Activated T-helper 2 cell treated with anti-CD3 and anti-CD28 coated beads, Interferon-gamma antibody, Interleukin-2, Interleukin-4, amounts not matched to agents 10 μg/mL and 5 μg/mL and 100 μg/mL, durations not matched to agents 14 hours and 24 hours and 36 hours (primary cell): ENCODE measurements around the gene CLEC3B. TPM values are rescaled to one million over a fixed set of nuclear protein-coding genes. Genes with fewer than 3 reads are reported as not detected.

Source experiments
- DNase-seq: peaks from one replicate; pipeline ENCODE4 v3.0.0; 2021; ENCODE audit warnings: low spot score
- H3K27ac Mint-ChIP-seq: one replicate; pipeline ENCODE4 v1.8.0; 2021; ENCODE audit warnings: mixed read lengths
- H3K27me3 Mint-ChIP-seq: one replicate; pipeline ENCODE4 v1.8.0; 2021; ENCODE audit warnings: low read depth, mixed read lengths
- H3K36me3 Mint-ChIP-seq: one replicate; pipeline ENCODE4 v1.8.0; 2021; ENCODE audit warnings: low read depth, mixed read lengths
- H3K4me1 Mint-ChIP-seq: one replicate; pipeline ENCODE4 v1.8.0; 2021; ENCODE audit warnings: low read depth, mixed read lengths
- H3K4me3 Mint-ChIP-seq: one replicate; pipeline ENCODE4 v1.8.0; 2021; ENCODE audit warnings: low read depth, mild to moderate bottlenecking, moderate library complexity, mixed read lengths
- H3K9me3 Mint-ChIP-seq: one replicate; pipeline ENCODE4 v1.8.0; 2021; ENCODE audit warnings: mixed read lengths
- intact Hi-C: fragments of 100-400 bp; cut with micrococcal nuclease; formaldehyde crosslinking; loops from one replicate; pipeline ENCODE4 v1.15.1; 2023
- total RNA-seq: library from RNA; stranded (reverse); gene quantifications from 2 replicates; pipeline ENCODE4 v1.2.3, GENCODE V29; 2022

Gene CLEC3B
- total RNA-seq, 1 donor from 2014 or later = not detected

DNA sequence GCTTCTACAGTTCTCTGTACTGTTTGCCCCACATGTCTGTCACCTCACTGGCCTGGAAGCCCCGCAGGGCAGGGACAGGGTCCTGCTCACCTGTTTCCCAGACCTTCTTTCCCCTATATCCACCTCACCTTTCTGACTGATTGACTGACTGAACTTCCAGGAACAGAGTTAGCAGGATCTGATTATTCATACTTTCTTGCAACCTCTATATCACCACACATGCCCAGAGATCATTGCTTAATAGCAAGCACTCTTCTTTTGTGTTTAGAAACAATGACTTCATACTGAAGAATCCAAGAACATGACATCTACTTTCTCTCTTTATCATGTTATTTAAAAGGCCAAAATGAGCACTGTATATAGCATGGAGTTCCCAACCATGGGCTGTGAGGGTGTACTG lies 18.0 kb upstream of the CLEC3B start:
- peaks cover 7% of the 10 kb centered on the region for H3K9me3 Mint-ChIP-seq
- intact Hi-C loops = no loop called here
- peaks cover 82% of the 10 kb centered on the region for H3K36me3 Mint-ChIP-seq
- no peaks in the 10 kb centered on the region for H3K27me3 Mint-ChIP-seq
- H3K27ac Mint-ChIP-seq = peak overlapping the region; percentile 6
- DNase-seq = no peak
- H3K4me3 Mint-ChIP-seq = no peak overlapping the region
- peaks cover 17% of the 10 kb centered on the region for H3K4me1 Mint-ChIP-seq

DNA sequence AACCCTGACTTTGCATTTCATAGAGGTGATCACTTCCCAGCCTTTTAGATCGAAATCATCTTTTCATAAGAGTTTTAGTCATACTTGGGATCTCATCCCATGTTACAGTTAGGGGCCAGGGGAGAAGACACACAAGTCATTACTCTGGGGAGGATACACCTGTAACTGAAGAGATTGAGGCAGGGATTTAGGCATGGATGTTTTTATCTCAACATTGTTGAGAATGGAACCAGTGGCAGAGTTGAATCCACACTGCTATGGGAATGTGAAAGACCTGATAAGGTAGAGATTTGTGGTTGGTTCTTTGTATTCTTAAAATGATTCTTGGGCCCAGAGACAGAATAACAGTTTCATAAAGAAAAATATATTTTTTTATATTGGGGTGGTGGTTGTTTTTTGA lies 16.2 kb upstream of the CLEC3B start:
- Mint-ChIP-seq H3K4me1 (peaks cover 14% of the 10 kb centered on the region), H3K27ac (no peak overlapping the region), H3K27me3 (no peaks in the 10 kb centered on the region), H3K36me3 (peaks cover 72% of the 10 kb centered on the region), H3K9me3 (peaks cover 4% of the 10 kb centered on the region), H3K4me3 (no peak overlapping the region)
- intact Hi-C loops = no loop called here
- DNase-seq = no peak

DNA sequence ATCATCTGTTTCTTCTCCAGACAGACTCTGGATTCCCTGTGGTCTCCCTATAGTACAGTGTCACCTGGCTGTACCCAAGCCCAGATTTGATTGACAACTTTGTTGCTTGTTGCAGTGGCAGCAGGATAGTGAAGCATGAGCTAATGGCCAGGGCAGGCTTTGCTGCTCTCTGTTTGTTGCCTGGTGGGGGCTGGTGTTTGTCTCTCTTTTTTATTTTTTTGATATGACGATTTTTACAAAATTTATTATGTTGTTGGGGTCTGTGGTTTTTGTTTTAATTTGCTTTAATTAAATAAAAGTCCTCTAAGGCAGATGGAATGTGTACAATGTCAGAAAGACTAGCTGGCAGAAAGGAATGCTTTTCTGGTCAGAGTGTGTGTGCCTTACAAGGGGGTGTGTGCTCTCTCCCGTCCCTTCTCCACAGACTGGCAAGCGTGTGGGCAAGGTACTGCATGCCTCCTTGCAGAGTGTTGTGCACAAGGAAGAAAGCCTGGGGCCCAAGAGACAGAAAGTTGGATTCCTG lies 15.2 kb upstream of the CLEC3B start:
- peaks cover 63% of the 10 kb centered on the region for H3K36me3 Mint-ChIP-seq
- no peak overlapping the region for H3K27ac Mint-ChIP-seq
- no peaks in the 10 kb centered on the region for H3K9me3 Mint-ChIP-seq
- no peak for DNase-seq
- no peak overlapping the region for H3K4me3 Mint-ChIP-seq
- no peaks in the 10 kb centered on the region for H3K27me3 Mint-ChIP-seq
- H3K4me1 Mint-ChIP-seq = peaks cover 7% of the 10 kb centered on the region
- intact Hi-C loops = no loop called here

DNA sequence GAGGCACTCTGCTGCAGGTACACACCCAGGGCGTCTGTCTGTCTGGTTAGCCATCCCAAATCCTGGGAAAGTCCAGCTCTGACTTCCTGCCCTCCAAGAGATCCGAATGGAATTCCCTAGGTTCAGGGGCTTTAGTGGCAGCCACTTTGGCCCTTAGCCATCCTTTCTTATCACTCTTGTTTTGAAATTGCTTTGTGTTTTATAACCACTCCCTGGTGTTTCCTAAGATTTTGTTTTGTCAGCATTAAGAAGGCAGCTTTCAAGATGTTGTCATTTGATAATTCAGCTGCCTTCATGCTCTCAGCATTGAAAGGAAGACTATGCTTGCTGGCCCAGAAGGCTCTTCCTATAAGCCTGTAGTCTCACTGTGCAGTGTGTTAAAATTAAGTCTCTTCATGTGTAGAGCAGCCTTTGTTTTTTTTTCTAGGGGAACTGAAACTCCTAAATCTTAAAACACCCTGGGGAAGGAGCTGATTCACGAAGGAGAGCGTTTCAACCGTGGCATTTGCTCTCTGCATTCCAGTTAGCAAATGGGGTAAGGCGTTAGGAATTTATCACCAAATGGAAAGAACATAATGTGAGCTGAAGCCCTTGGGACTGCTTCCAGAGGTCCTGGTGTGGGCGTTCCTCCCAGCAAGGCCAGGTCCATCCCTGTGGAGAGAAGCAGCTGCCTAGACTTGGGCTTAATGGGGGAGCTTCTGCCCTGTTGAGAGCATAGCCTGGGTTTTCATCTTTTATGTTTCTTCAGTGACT lies 14.2 kb upstream of the CLEC3B start:
- H3K4me1 Mint-ChIP-seq = peaks cover 6% of the 10 kb centered on the region
- no peak for DNase-seq
- H3K36me3 Mint-ChIP-seq = peaks cover 60% of the 10 kb centered on the region
- no peak overlapping the region for H3K27ac Mint-ChIP-seq
- intact Hi-C loops = no loop called here
- H3K27me3 Mint-ChIP-seq = no peaks in the 10 kb centered on the region
- H3K4me3 Mint-ChIP-seq = no peak overlapping the region
- H3K9me3 Mint-ChIP-seq = no peaks in the 10 kb centered on the region

DNA sequence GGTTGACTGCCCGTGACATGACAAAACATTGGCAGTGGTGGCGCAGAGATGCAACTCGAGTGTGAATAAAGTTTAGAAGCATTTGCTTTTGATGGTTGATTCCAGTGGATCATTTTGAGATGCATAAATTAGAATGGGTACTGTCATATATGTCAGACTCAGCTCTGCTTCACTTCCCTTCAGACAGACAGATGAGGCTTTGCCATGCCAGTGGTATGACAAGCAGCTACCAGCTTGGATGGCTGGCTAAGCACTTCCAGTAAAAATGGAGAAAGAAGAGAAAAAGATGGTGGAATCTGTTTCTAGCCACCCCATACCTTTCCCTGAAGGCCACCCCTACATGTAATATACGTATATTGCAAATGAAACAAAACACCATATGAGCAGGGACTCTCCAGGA lies 13.5 kb upstream of the CLEC3B start:
- Mint-ChIP-seq H3K9me3 (no peaks in the 10 kb centered on the region), H3K27ac (no peak overlapping the region), H3K27me3 (no peaks in the 10 kb centered on the region), H3K4me3 (no peak overlapping the region), H3K36me3 (peaks cover 54% of the 10 kb centered on the region), H3K4me1 (peaks cover 4% of the 10 kb centered on the region)
- intact Hi-C loops = no loop called here
- DNase-seq = no peak

DNA sequence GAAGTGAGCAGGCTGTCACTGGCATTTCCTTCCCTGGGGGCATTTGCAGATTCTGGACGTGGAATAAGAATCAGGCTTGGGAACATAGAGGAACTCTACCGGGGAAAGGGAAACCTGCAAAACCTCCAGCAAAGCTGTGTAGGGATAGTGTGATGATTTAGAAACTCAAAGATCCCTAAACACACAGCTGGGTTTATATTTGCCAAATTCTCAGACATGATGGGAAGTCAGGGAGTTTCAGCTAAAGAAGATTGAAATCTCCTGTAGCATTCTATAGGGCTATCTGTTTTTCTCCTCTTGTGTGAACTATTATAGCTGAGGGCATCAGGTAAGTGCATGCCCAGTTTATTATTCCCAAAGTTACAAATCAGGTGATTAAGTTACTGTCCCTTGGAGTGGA lies 9.2 kb upstream of the CLEC3B start:
- intact Hi-C loops = no loop called here
- Mint-ChIP-seq H3K9me3 (no peaks in the 10 kb centered on the region), H3K4me1 (peaks cover 15% of the 10 kb centered on the region), H3K36me3 (peaks cover 17% of the 10 kb centered on the region), H3K4me3 (no peak overlapping the region), H3K27ac (no peak overlapping the region), H3K27me3 (no peaks in the 10 kb centered on the region)
- no peak for DNase-seq

DNA sequence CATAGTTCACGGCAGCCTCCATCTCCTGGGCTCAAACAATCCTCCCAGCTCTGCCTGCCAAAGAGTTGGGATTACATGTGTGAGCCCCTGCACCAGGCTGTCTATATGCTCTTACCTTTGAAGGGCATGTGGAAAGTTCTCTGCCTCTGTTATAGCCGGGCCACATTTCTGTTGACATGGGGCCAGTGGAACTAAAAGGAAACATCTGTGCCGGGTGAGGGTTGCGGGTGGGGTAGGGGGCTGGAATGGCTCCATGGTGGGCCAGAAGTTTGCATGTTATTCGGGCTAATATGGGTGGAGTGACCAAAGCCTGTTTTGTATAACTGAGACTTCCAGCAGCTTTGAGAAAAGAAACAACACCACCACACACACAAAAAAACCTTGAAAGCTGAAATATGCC lies 8.3 kb upstream of the CLEC3B start:
- H3K9me3 Mint-ChIP-seq = no peaks in the 10 kb centered on the region
- DNase-seq = no peak
- peaks cover 9% of the 10 kb centered on the region for H3K36me3 Mint-ChIP-seq
- peaks cover 13% of the 10 kb centered on the region for H3K4me1 Mint-ChIP-seq
- no peaks in the 10 kb centered on the region for H3K27me3 Mint-ChIP-seq
- no peak overlapping the region for H3K27ac Mint-ChIP-seq
- no peak overlapping the region for H3K4me3 Mint-ChIP-seq
- intact Hi-C loops = no loop called here

DNA sequence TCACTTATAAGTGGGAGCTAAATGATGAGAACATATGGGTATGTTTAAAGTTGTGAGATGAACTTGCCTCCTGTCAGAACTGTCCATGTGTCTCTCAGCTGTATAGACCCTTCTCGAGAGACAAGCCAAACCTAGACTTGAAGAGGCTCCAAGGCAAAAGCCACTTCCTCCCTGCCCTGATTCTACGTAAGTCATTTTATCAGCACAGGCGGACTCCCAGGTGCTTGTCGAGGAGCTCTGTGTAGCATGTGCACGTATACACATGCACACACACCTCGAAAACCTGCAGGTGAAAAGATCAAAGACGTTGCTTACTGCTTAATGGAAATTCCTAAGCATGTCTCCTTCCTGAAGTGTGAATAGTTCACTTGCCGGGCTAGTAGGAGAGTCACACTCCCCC lies 5.6 kb upstream of the CLEC3B start:
- H3K4me3 Mint-ChIP-seq = no peak overlapping the region
- no peak for DNase-seq
- peaks cover 4% of the 10 kb centered on the region for H3K27me3 Mint-ChIP-seq
- peak overlapping the region; percentile 60 for H3K27ac Mint-ChIP-seq
- H3K9me3 Mint-ChIP-seq = no peaks in the 10 kb centered on the region
- peaks cover 13% of the 10 kb centered on the region for H3K4me1 Mint-ChIP-seq
- no peaks in the 10 kb centered on the region for H3K36me3 Mint-ChIP-seq
- intact Hi-C loops = no loop called here

DNA sequence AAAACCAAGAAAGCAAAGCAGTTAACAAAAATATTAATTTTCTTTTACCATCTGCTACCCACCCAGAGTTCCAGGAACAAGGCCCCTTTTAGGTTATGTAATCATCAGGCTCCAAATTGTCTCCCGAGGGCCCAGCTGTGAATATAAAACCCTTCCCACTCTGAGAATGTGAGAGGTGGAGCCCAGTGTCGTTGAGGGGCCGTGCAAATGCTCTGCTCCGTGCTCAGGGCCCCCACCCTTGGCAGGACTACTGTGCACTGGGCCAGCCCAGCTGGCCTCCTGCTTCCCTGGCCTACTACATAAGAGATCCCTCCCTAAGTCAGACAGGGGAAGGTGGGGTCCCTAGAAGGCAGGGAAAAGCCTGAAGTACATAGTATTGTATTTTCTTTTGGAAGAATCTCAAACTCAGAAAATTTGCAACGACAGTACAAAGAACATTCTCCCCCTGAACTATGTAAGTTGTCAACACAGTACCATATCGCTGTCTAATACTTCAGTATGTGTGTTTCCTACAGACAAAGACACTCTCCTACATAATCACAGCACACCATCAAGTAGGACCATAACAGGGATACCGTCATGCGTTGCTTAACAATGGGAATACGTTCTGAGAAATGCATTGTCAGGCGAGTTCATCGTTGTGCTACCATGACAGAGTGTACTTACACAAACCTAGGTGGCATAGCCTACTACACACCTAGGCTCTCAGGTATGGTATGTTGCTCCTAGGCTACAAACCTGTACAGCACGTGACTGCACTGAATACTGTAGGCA lies 4.4 kb upstream of the CLEC3B start:
- peaks cover 15% of the 10 kb centered on the region for H3K4me1 Mint-ChIP-seq
- no peak overlapping the region for H3K27ac Mint-ChIP-seq
- H3K36me3 Mint-ChIP-seq = no peaks in the 10 kb centered on the region
- intact Hi-C loops = no loop called here
- no peaks in the 10 kb centered on the region for H3K9me3 Mint-ChIP-seq
- peaks cover 6% of the 10 kb centered on the region for H3K27me3 Mint-ChIP-seq
- no peak overlapping the region for H3K4me3 Mint-ChIP-seq
- DNase-seq = no peak

DNA sequence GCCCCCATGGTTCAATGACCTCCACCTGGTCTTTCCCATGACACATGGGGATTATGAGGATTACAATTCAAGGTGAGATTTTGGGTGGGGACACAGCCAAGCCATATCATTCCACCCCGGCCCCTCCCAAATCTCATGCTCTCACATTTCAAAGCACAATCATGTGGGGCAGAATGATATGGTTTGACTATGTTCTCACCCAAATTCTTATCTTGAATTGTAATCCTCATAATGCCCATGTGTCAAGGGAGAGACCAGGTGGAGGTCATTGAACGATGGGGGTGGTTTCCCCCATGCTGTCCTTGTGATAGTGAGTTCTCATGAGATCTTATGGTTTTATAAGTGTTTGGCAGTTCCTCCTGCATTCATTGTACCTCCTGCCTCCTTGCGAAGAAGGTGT lies 2.4 kb upstream of the CLEC3B start:
- peaks cover 10% of the 10 kb centered on the region for H3K27me3 Mint-ChIP-seq
- no peaks in the 10 kb centered on the region for H3K36me3 Mint-ChIP-seq
- intact Hi-C loops = no loop called here
- H3K4me3 Mint-ChIP-seq = no peak overlapping the region
- H3K27ac Mint-ChIP-seq = no peak overlapping the region
- H3K9me3 Mint-ChIP-seq = no peaks in the 10 kb centered on the region
- DNase-seq = no peak
- peaks cover 13% of the 10 kb centered on the region for H3K4me1 Mint-ChIP-seq

DNA sequence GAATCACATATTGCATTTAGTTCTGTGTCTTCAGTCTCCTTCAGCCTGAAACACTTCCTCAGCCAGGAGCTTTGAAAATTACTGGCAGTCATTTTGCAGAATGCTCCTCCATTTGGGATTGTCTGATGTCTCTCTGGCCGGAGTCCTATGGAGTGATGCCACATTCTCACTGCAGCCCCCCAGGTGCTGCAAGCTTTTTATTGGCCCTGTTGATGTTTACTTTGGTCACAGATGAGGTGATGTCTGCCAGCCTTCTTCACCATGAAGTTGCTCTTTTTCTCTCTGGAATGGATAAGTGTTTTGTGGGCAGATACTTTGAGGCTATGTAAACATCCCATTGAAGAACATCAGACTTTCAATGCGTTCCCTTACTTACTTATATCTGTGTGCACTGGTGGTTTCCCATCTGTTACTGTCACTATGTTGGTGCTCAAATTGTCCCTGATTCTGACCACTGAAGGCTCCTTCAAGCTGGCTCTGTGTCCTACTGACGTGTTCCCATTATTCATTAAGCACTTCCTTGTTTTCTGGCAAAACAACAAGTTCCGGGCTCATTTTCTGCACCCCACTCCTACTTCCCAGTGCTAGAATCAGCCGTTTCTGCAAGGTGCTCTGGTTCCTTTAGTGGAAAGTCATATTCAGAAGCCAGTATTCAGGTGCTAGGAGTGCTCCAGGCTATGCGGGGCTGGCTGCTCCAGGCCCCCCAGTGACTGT lies 1.4 kb upstream of the CLEC3B start:
- H3K4me1 Mint-ChIP-seq = peaks cover 13% of the 10 kb centered on the region
- no peaks in the 10 kb centered on the region for H3K36me3 Mint-ChIP-seq
- DNase-seq = no peak
- H3K27ac Mint-ChIP-seq = no peak overlapping the region
- intact Hi-C loops = no loop called here
- no peaks in the 10 kb centered on the region for H3K9me3 Mint-ChIP-seq
- peaks cover 10% of the 10 kb centered on the region for H3K27me3 Mint-ChIP-seq
- no peak overlapping the region for H3K4me3 Mint-ChIP-seq

DNA sequence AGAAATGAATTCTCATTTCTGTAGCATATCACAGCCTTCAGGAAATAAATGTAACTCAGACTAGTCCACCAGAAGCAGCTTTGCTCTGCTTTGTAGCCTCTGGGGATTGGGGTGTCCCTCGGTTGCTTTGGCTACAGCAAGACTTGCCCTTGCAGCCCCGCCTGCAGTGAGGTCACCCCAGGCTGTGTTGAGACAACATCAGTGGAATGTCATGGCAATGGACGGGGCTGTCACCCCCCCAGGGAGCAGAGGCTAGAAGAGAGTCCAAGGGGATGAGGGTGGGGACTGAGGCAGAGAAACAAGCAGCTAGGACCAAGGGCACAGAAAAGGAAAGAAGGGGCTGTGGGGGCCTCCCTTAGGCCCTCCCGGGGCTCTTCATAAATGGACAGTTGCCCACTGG lies 854 bp downstream of the CLEC3B start:
- H3K9me3 Mint-ChIP-seq = no peaks in the 10 kb centered on the region
- intact Hi-C loops = no loop called here
- no peaks in the 10 kb centered on the region for H3K36me3 Mint-ChIP-seq
- peaks cover 10% of the 10 kb centered on the region for H3K27me3 Mint-ChIP-seq
- H3K4me1 Mint-ChIP-seq = peaks cover 2% of the 10 kb centered on the region
- H3K27ac Mint-ChIP-seq = no peak overlapping the region
- no peak for DNase-seq
- H3K4me3 Mint-ChIP-seq = no peak overlapping the region

DNA sequence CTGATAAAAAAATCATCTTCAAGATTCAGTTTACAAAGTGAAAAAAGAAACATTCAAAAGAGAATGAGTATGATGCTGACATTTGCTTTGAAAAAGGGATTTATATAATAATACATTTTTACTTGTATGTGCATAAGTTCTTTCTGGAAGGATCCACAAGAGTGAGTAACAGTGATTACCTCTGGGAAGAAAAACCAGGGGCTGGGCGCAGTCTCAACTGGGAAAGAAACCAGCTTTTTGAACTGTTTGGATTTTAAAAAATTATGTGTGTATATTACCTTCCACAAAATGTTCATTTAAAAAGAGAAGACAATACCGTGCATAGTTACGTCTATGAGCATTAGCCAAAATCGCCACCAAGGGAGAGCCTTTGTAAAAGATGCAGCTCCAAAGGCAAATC lies 1.3 kb downstream of the CLEC3B start:
- H3K27ac Mint-ChIP-seq = no peak overlapping the region
- no peak overlapping the region for H3K4me3 Mint-ChIP-seq
- intact Hi-C loops = no loop called here
- no peaks in the 10 kb centered on the region for H3K9me3 Mint-ChIP-seq
- peaks cover 2% of the 10 kb centered on the region for H3K4me1 Mint-ChIP-seq
- H3K27me3 Mint-ChIP-seq = peaks cover 10% of the 10 kb centered on the region
- no peak for DNase-seq
- H3K36me3 Mint-ChIP-seq = no peaks in the 10 kb centered on the region
